ENCODE measurements around the gene ATOH7.
"Not testable (repeated sequence)": the region's sequence is repeated elsewhere in the genome, so short reads cannot be mapped to it uniquely, and the experiment has no call there.

ATOH7 gene

GRCh38 chr10:68251625-68252495 lies 19.9 kb upstream of the ATOH7 start:
- no peak overlapping the region for H3K27ac ChIP-seq (ENCODE audit: low read length)
- peaks cover 11% of the 10 kb centered on the region for H3K4me1 ChIP-seq (ENCODE audit: control insufficient read depth, low read depth, low read length)
- no peak overlapping the region for H3K9ac ChIP-seq (ENCODE audit: low read length)
- H3K36me3 ChIP-seq (ENCODE audit: control insufficient read depth, low read depth, low read length): no peaks in the 10 kb centered on the region
- H3K27me3 ChIP-seq (ENCODE audit: control insufficient read depth, insufficient read depth, low read length): peaks cover 35% of the 10 kb centered on the region
- no peak overlapping the region for H3K4me3 ChIP-seq (ENCODE audit: low read length)
- no peaks in the 10 kb centered on the region for H3K9me3 ChIP-seq (ENCODE audit: control insufficient read depth, low read depth, low read length)

DNA sequence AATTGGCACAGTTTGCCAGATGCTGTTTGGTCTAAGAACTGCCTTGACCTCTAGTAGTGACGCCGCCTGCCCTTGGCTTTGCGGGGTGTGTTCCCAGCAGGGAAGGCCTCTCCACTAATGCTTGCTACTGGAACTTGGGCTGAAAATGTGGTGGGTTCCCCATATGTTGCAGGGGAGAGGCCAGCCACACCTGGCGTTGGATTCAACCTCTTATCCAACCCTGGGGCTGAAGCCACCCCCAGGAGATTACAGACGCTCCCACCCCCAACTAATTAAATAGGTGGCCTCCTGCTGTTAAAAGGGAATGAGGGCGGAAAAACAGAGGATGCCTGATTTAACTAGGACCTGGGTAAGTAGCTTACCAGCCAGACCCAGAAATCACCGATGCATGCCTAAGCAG lies 19.2 kb upstream of the ATOH7 start:
- Histone ChIP-seq H3K27ac (ENCODE audit: low read length) (no peak overlapping the region), H3K36me3 (ENCODE audit: control insufficient read depth, low read depth, low read length) (no peaks in the 10 kb centered on the region), H3K4me3 (ENCODE audit: low read length) (no peak overlapping the region), H3K4me1 (ENCODE audit: control insufficient read depth, low read depth, low read length) (peaks cover 11% of the 10 kb centered on the region), H3K9me3 (ENCODE audit: control insufficient read depth, low read depth, low read length) (no peaks in the 10 kb centered on the region), H3K27me3 (ENCODE audit: control insufficient read depth, insufficient read depth, low read length) (peaks cover 35% of the 10 kb centered on the region), H3K9ac (ENCODE audit: low read length) (no peak overlapping the region)

DNA sequence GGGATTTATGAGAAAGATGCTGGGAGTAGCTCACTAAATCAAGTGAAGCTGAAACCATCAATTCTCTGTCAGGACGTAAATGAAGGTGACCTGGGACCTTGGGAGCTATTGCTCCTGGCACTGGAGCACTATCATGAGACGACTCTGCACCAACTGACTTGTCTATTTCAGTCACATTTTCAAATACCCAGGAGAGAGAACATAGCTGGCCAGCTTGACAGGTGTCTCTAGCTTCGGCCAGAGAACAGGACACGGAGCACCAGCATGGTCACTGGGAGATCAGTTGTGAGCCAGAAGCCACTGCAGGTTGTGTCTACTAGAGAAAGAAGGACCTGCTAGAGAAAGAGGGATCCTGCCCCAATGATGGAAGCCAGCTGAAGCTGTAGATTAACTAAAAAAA lies 17.4 kb upstream of the ATOH7 start:
- no peak overlapping the region for H3K27ac ChIP-seq (ENCODE audit: low read length)
- H3K9me3 ChIP-seq (ENCODE audit: control insufficient read depth, low read depth, low read length): no peaks in the 10 kb centered on the region
- H3K9ac ChIP-seq (ENCODE audit: low read length): no peak overlapping the region
- no peak overlapping the region for H3K4me3 ChIP-seq (ENCODE audit: low read length)
- H3K4me1 ChIP-seq (ENCODE audit: control insufficient read depth, low read depth, low read length): peaks cover 11% of the 10 kb centered on the region
- no peaks in the 10 kb centered on the region for H3K36me3 ChIP-seq (ENCODE audit: control insufficient read depth, low read depth, low read length)
- peaks cover 35% of the 10 kb centered on the region for H3K27me3 ChIP-seq (ENCODE audit: control insufficient read depth, insufficient read depth, low read length)

- peaks cover 11% of the 10 kb centered on the region for H3K4me1 ChIP-seq (ENCODE audit: control insufficient read depth, low read depth, low read length)
- H3K36me3 ChIP-seq (ENCODE audit: control insufficient read depth, low read depth, low read length): no peaks in the 10 kb centered on the region
- H3K9me3 ChIP-seq (ENCODE audit: control insufficient read depth, low read depth, low read length): no peaks in the 10 kb centered on the region
- H3K4me3 ChIP-seq (ENCODE audit: low read length): no peak overlapping the region
- no peak overlapping the region for H3K27ac ChIP-seq (ENCODE audit: low read length)
- H3K27me3 ChIP-seq (ENCODE audit: control insufficient read depth, insufficient read depth, low read length): peaks cover 25% of the 10 kb centered on the region
- H3K9ac ChIP-seq (ENCODE audit: low read length): no peak overlapping the region
Measured at GRCh38 chr10:68247931-68248330, 16.0 kb upstream of the ATOH7 start.

- H3K27ac ChIP-seq (ENCODE audit: low read length); H3K9me3 ChIP-seq (ENCODE audit: control insufficient read depth, low read depth, low read length); H3K4me3 ChIP-seq (ENCODE audit: low read length); H3K36me3 ChIP-seq (ENCODE audit: control insufficient read depth, low read depth, low read length); H3K9ac ChIP-seq (ENCODE audit: low read length); H3K4me1 ChIP-seq (ENCODE audit: control insufficient read depth, low read depth, low read length): not testable (repeated sequence)
- H3K27me3 ChIP-seq (ENCODE audit: control insufficient read depth, insufficient read depth, low read length): peaks cover 12% of the 10 kb centered on the region
Measured at GRCh38 chr10:68246397-68246796, 14.5 kb upstream of the ATOH7 start.

- H3K4me1 ChIP-seq (ENCODE audit: control insufficient read depth, low read depth, low read length): no peaks in the 10 kb centered on the region
- no peaks in the 10 kb centered on the region for H3K27me3 ChIP-seq (ENCODE audit: control insufficient read depth, insufficient read depth, low read length)
- H3K27ac ChIP-seq (ENCODE audit: low read length): no peak overlapping the region
- no peak overlapping the region for H3K9ac ChIP-seq (ENCODE audit: low read length)
- H3K36me3 ChIP-seq (ENCODE audit: control insufficient read depth, low read depth, low read length): no peaks in the 10 kb centered on the region
- no peaks in the 10 kb centered on the region for H3K9me3 ChIP-seq (ENCODE audit: control insufficient read depth, low read depth, low read length)
- no peak overlapping the region for H3K4me3 ChIP-seq (ENCODE audit: low read length)
Measured at GRCh38 chr10:68242051-68242450, 10.1 kb upstream of the ATOH7 start.

DNA sequence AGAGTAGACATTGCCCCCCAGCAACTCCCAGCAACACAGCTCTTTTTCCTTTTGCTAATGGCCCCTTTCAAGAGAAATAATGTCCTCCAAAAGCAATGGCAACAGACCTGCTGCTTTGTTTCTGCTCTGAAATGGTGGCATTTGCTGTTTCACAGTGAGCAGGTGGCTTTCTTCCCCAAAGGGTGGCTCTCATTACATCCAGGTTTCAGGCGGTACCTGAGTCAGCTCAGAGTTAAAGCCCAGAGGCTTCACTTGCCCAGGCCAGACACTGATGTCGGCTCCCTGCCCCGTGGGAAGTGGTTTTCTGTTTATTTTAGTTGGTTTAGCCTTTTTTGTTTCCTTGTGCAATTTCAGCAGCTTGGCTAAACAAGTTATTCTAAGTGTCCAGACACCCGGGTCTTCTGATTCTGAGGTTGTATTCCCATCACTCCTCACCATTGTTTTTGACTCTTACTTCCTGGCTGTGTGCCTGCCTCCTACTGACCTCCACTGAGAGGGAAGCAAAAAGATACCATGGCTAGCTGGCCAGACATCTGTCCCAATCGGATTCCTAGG lies 7.8 kb upstream of the ATOH7 start:
- H3K9ac ChIP-seq (ENCODE audit: low read length): no peak overlapping the region
- H3K27ac ChIP-seq (ENCODE audit: low read length): no peak overlapping the region
- no peaks in the 10 kb centered on the region for H3K27me3 ChIP-seq (ENCODE audit: control insufficient read depth, insufficient read depth, low read length)
- H3K4me3 ChIP-seq (ENCODE audit: low read length): no peak overlapping the region
- H3K4me1 ChIP-seq (ENCODE audit: control insufficient read depth, low read depth, low read length): no peaks in the 10 kb centered on the region
- no peaks in the 10 kb centered on the region for H3K36me3 ChIP-seq (ENCODE audit: control insufficient read depth, low read depth, low read length)
- no peaks in the 10 kb centered on the region for H3K9me3 ChIP-seq (ENCODE audit: control insufficient read depth, low read depth, low read length)

GRCh38 chr10:68239069-68239468 lies 7.2 kb upstream of the ATOH7 start:
- no peak overlapping the region for H3K4me3 ChIP-seq (ENCODE audit: low read length)
- no peaks in the 10 kb centered on the region for H3K36me3 ChIP-seq (ENCODE audit: control insufficient read depth, low read depth, low read length)
- H3K4me1 ChIP-seq (ENCODE audit: control insufficient read depth, low read depth, low read length): no peaks in the 10 kb centered on the region
- H3K27ac ChIP-seq (ENCODE audit: low read length): no peak overlapping the region
- H3K27me3 ChIP-seq (ENCODE audit: control insufficient read depth, insufficient read depth, low read length): peaks cover 2% of the 10 kb centered on the region
- no peak overlapping the region for H3K9ac ChIP-seq (ENCODE audit: low read length)
- H3K9me3 ChIP-seq (ENCODE audit: control insufficient read depth, low read depth, low read length): no peaks in the 10 kb centered on the region

GRCh38 chr10:68238371-68238770 lies 6.5 kb upstream of the ATOH7 start:
- no peaks in the 10 kb centered on the region for H3K9me3 ChIP-seq (ENCODE audit: control insufficient read depth, low read depth, low read length)
- no peak overlapping the region for H3K4me3 ChIP-seq (ENCODE audit: low read length)
- H3K27ac ChIP-seq (ENCODE audit: low read length): no peak overlapping the region
- H3K36me3 ChIP-seq (ENCODE audit: control insufficient read depth, low read depth, low read length): no peaks in the 10 kb centered on the region
- H3K27me3 ChIP-seq (ENCODE audit: control insufficient read depth, insufficient read depth, low read length): peaks cover 9% of the 10 kb centered on the region
- H3K4me1 ChIP-seq (ENCODE audit: control insufficient read depth, low read depth, low read length): no peaks in the 10 kb centered on the region
- no peak overlapping the region for H3K9ac ChIP-seq (ENCODE audit: low read length)

DNA sequence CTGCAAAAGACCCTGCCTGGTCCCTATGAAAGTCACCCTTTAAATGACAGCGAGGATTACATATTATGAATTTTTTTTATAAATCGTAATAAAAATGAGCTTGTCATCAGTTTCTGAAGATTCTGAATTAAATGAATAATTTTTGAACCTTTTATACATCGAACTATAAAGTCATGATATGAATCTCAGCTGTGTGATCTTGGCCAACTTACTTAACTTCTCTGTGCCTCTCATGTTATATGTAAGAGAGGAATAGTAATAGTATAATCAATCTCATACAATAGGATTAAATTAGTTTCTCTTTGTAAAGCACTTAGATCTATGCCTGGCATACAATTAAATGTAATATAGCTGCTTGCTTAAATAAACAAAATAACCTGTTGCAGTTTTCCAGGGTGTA lies 5.3 kb upstream of the ATOH7 start:
- Histone ChIP-seq H3K27me3 (ENCODE audit: control insufficient read depth, insufficient read depth, low read length) (peaks cover 21% of the 10 kb centered on the region), H3K4me3 (ENCODE audit: low read length) (no peak overlapping the region), H3K36me3 (ENCODE audit: control insufficient read depth, low read depth, low read length) (no peaks in the 10 kb centered on the region), H3K9me3 (ENCODE audit: control insufficient read depth, low read depth, low read length) (no peaks in the 10 kb centered on the region), H3K27ac (ENCODE audit: low read length) (no peak overlapping the region), H3K9ac (ENCODE audit: low read length) (no peak overlapping the region), H3K4me1 (ENCODE audit: control insufficient read depth, low read depth, low read length) (peaks cover 1% of the 10 kb centered on the region)

DNA sequence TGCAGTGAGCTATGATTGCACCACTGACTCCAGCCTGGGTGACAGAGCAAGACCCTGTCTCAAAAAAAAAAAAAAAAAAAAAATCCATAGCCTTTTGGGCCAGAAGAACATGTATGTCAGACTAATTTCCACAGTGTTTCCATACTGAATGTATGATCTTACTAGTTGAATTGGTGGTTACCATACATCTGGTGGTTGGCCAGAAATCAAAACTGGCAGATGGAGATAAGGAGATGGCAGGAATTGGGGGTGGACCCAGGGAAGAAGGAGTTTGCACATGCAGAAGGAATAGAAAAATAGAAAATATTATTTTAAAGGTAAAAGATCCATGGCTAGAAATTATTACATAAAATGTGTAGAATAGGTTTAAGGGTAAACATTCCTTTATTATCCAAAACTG lies 3.7 kb upstream of the ATOH7 start:
- Histone ChIP-seq H3K36me3 (ENCODE audit: control insufficient read depth, low read depth, low read length) (no peaks in the 10 kb centered on the region), H3K4me3 (ENCODE audit: low read length) (no peak overlapping the region), H3K27ac (ENCODE audit: low read length) (no peak overlapping the region), H3K9ac (ENCODE audit: low read length) (no peak overlapping the region), H3K9me3 (ENCODE audit: control insufficient read depth, low read depth, low read length) (no peaks in the 10 kb centered on the region), H3K4me1 (ENCODE audit: control insufficient read depth, low read depth, low read length) (peaks cover 7% of the 10 kb centered on the region), H3K27me3 (ENCODE audit: control insufficient read depth, insufficient read depth, low read length) (peaks cover 32% of the 10 kb centered on the region)

DNA sequence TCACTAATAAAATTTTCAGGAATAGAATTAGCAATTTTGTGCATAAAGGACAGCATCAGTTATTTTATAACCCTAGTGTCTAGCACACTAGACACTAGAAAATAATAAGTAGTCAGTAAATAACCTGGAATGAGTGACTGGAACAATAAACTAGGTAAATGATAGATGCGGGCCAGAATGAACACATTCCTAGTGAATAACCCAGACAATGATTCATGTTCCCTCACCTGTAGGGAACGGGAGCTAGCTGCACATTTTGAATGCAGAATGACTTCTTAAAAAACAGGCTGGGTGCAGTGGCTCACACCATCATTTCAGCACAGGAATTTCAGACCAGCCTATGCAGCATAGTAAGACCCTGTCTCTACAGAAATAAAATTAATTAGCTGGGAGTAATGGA lies 3.2 kb upstream of the ATOH7 start:
- no peaks in the 10 kb centered on the region for H3K9me3 ChIP-seq (ENCODE audit: control insufficient read depth, low read depth, low read length)
- no peaks in the 10 kb centered on the region for H3K36me3 ChIP-seq (ENCODE audit: control insufficient read depth, low read depth, low read length)
- peaks cover 7% of the 10 kb centered on the region for H3K4me1 ChIP-seq (ENCODE audit: control insufficient read depth, low read depth, low read length)
- peaks cover 37% of the 10 kb centered on the region for H3K27me3 ChIP-seq (ENCODE audit: control insufficient read depth, insufficient read depth, low read length)
- no peak overlapping the region for H3K27ac ChIP-seq (ENCODE audit: low read length)
- H3K4me3 ChIP-seq (ENCODE audit: low read length): no peak overlapping the region
- H3K9ac ChIP-seq (ENCODE audit: low read length): no peak overlapping the region
